ENCODE data around the gene ERN1. TPM values are rescaled to one million over a fixed set of nuclear protein-coding genes. Genes with fewer than 3 reads are reported as not detected.
A peak's percentile ranks its signal among the peaks of the same experiment; 100 is the strongest.

Gene ERN1
- polyA plus RNA-seq, 3 donors = 11.0 to 27.5 (median 13.7) TPM

- no peak for TF ChIP-seq CTCF (IDR thresholded peaks at IDR 0.05)
- H3K27me3 ChIP-seq (ENCODE audit: control insufficient read depth in 2 of 2, insufficient read depth in 2 of 2, low read length in 2 of 2) = no peaks in the 10 kb centered on the region
- H3K4me1 ChIP-seq (ENCODE audit: control insufficient read depth in 1 of 2, insufficient read depth in 2 of 2, low read length in 2 of 2) = peaks cover 40 to 43% of the 10 kb centered on the region in 2 donors
- Mint-ChIP-seq H3K27me3 (ENCODE audit: low read depth in 3 of 3) (peaks cover 0 to 2% (median 0%) of the 10 kb centered on the region in 3 donors), H3K36me3 (peaks cover 82 to 87% of the 10 kb centered on the region in 2 donors), H3K9me3 (no peaks in the 10 kb centered on the region), H3K4me1 (peaks cover 43% of the 10 kb centered on the region), H3K4me3 (no peak overlapping the region), H3K27ac (peak overlapping the region in 1 of 7 donors; percentile 47)
- H4K20me1 ChIP-seq (ENCODE audit: insufficient read depth, low read length) = no peaks in the 10 kb centered on the region
- WGBS (ENCODE audit: insufficient coverage) = 100% methylated on average over 4 of the region's 5 CpGs
- peaks cover 57 to 78% of the 10 kb centered on the region in 2 donors for H3K36me3 ChIP-seq (replicated peaks in 1 of 2; ENCODE audit: control insufficient read depth in 1 of 2, insufficient read depth in 2 of 2, low read length in 2 of 2)
- no peak overlapping the region for H3K4me3 ChIP-seq (replicated peaks in 1 of 3; ENCODE audit: low read depth in 2 of 3, low read length in 3 of 3)
- no peak overlapping the region for H3K9ac ChIP-seq (ENCODE audit: insufficient read depth, low read length, poor library complexity, severe bottlenecking)
- intact Hi-C loops (cut with micrococcal nuclease) = no loop called here
- H2AFZ ChIP-seq (ENCODE audit: insufficient read depth, low read depth, low read length, poor library complexity, severe bottlenecking) = no peak overlapping the region
- H3K4me2 ChIP-seq (replicated peaks; ENCODE audit: extremely low read depth, low read length, poor library complexity, severe bottlenecking) = no peak overlapping the region
- no peaks in the 10 kb centered on the region for H3K79me2 ChIP-seq (ENCODE audit: insufficient read depth, low read length)
- H3K9me3 ChIP-seq (replicated peaks in 1 of 2; ENCODE audit: control insufficient read depth in 1 of 2, insufficient read depth in 1 of 2, low read length in 2 of 2) = no peaks in the 10 kb centered on the region
- no peak for DNase-seq
- no peak overlapping the region for H3K27ac ChIP-seq (ENCODE audit: low read depth in 1 of 2, low read length in 2 of 2)
Observed at GRCh38 chr17:64058621-64059020, 71.3 kb downstream of the ERN1 start.

- peaks cover 66 to 87% of the 10 kb centered on the region in 2 donors for H3K36me3 ChIP-seq (replicated peaks in 1 of 2; ENCODE audit: control insufficient read depth in 1 of 2, insufficient read depth in 2 of 2, low read length in 2 of 2)
- H3K79me2 ChIP-seq (ENCODE audit: insufficient read depth, low read length) = no peaks in the 10 kb centered on the region
- H4K20me1 ChIP-seq (ENCODE audit: insufficient read depth, low read length) = no peaks in the 10 kb centered on the region
- Mint-ChIP-seq H3K4me1 (peaks cover 34% of the 10 kb centered on the region), H3K9me3 (no peaks in the 10 kb centered on the region), H3K27ac (peak overlapping the region in 2 of 7 donors; percentile 42 to 69), H3K36me3 (peaks cover 83 to 88% of the 10 kb centered on the region in 2 donors), H3K27me3 (ENCODE audit: low read depth in 3 of 3) (peaks cover 0 to 2% (median 0%) of the 10 kb centered on the region in 3 donors), H3K4me3 (no peak overlapping the region)
- H3K27me3 ChIP-seq (ENCODE audit: control insufficient read depth in 2 of 2, insufficient read depth in 2 of 2, low read length in 2 of 2) = no peaks in the 10 kb centered on the region
- WGBS (ENCODE audit: insufficient coverage) = 100% methylated on average over 1 of the region's 9 CpGs
- DNase-seq = no peak
- no peak overlapping the region for H3K27ac ChIP-seq (ENCODE audit: low read depth in 1 of 2, low read length in 2 of 2)
- H2AFZ ChIP-seq (ENCODE audit: insufficient read depth, low read depth, low read length, poor library complexity, severe bottlenecking) = no peak overlapping the region
- H3K4me2 ChIP-seq (replicated peaks; ENCODE audit: extremely low read depth, low read length, poor library complexity, severe bottlenecking) = no peak overlapping the region
- intact Hi-C loops (cut with micrococcal nuclease) = no loop called here
- peaks cover 32 to 34% of the 10 kb centered on the region in 2 donors for H3K4me1 ChIP-seq (ENCODE audit: control insufficient read depth in 1 of 2, insufficient read depth in 2 of 2, low read length in 2 of 2)
- no peak for TF ChIP-seq CTCF (IDR thresholded peaks at IDR 0.05)
- H3K9ac ChIP-seq (ENCODE audit: insufficient read depth, low read length, poor library complexity, severe bottlenecking) = no peak overlapping the region
- no peak overlapping the region for H3K4me3 ChIP-seq (replicated peaks in 1 of 3; ENCODE audit: low read depth in 2 of 3, low read length in 3 of 3)
- H3K9me3 ChIP-seq (replicated peaks in 1 of 2; ENCODE audit: control insufficient read depth in 1 of 2, insufficient read depth in 1 of 2, low read length in 2 of 2) = no peaks in the 10 kb centered on the region
Observed at GRCh38 chr17:64057701-64058263, 72.2 kb downstream of the ERN1 start.
